GM21723 (cell line): Measurements from ENCODE around the gene PTTG1IP2.
"Not testable (repeated sequence)": the region's sequence is repeated elsewhere in the genome, so short reads cannot be mapped to it uniquely, and the experiment has no call there.

Experiments used
- ATAC-seq: cut with Tn5 transposase; IDR thresholded peaks from one replicate; pipeline ENCODE4 v1.9.1; 2021; ENCODE audit warnings: mild to moderate bottlenecking, moderate library complexity; ENCODE audit not compliant: unreplicated experiment

PTTG1IP2 gene

GRCh38 chr7:90469554-90469953, at the start of gene PTTG1IP2:
Gene PTTG1IP2 (plus strand): TSS chr7:90469639. CDS start chr7:90469787, 148 bp downstream.
- ATAC-seq: no peak

GRCh38 chr7:90421651-90422050, 47.8 kb upstream of the PTTG1IP2 start:
- no peak for ATAC-seq

GRCh38 chr7:90424720-90425119, 44.7 kb upstream of the PTTG1IP2 start:
- peak; percentile 95 for ATAC-seq

- no peak for ATAC-seq
Observed at GRCh38 chr7:90425376-90425775, 44.1 kb upstream of the PTTG1IP2 start.

- ATAC-seq: no peak
Observed at GRCh38 chr7:90430614-90431460, 38.6 kb upstream of the PTTG1IP2 start.

GRCh38 chr7:90432752-90433151, 36.7 kb upstream of the PTTG1IP2 start:
- ATAC-seq: no peak

GRCh38 chr7:90433221-90433620, 36.2 kb upstream of the PTTG1IP2 start:
- no peak for ATAC-seq

- no peak for ATAC-seq
Observed at GRCh38 chr7:90445633-90446032, 23.8 kb upstream of the PTTG1IP2 start.

- ATAC-seq: no peak
Observed at GRCh38 chr7:90446137-90446899, 23.1 kb upstream of the PTTG1IP2 start.

- ATAC-seq: no peak
Observed at GRCh38 chr7:90453259-90453891, 16.1 kb upstream of the PTTG1IP2 start.

GRCh38 chr7:90453931-90454330, 15.5 kb upstream of the PTTG1IP2 start:
- no peak for ATAC-seq

GRCh38 chr7:90455163-90456030, 14.0 kb upstream of the PTTG1IP2 start:
- ATAC-seq: peak; percentile 94

GRCh38 chr7:90458104-90458503, 11.3 kb upstream of the PTTG1IP2 start:
- no peak for ATAC-seq

GRCh38 chr7:90459888-90460287, 9.6 kb upstream of the PTTG1IP2 start:
- ATAC-seq: no peak

- no peak for ATAC-seq
Observed at GRCh38 chr7:90461219-90461618, 8.2 kb upstream of the PTTG1IP2 start.

- ATAC-seq: not testable (repeated sequence)
Observed at GRCh38 chr7:90463151-90463628, 6.2 kb upstream of the PTTG1IP2 start.

GRCh38 chr7:90465816-90466215, 3.6 kb upstream of the PTTG1IP2 start:
- no peak for ATAC-seq

- no peak for ATAC-seq
Observed at GRCh38 chr7:90472805-90473540, 3.5 kb downstream of the PTTG1IP2 start.

- ATAC-seq: no peak
Observed at GRCh38 chr7:90473814-90474213, 4.4 kb downstream of the PTTG1IP2 start.
